Inflammatory macrophage (primary cell): ENCODE results near the gene PCDHA1.

Experiments used
- DNase-seq, 2 donors: peaks; one replicate each; pipeline ENCODE4 v3.0.0-alpha.2; 2020 to 2022

PCDHA1 gene

GRCh38 chr5:141051521-141051866, 265.6 kb downstream of the PCDHA1 start:
- no peak for DNase-seq
